Measurements from ENCODE around the gene SLC37A2. TPM values are rescaled to one million over a fixed set of nuclear protein-coding genes. Genes with fewer than 3 reads are reported as not detected.

SLC37A2 gene
- total RNA-seq, 1 experiment from 2014 or later = 0.23 TPM

- DNase-seq (ENCODE audit: low read depth, low spot score) (no peak), ATAC-seq (no peak)
- Histone ChIP-seq H3K36me3 (ENCODE audit: control insufficient read depth, insufficient read depth, low read length) (no peaks in the 10 kb centered on the region), H3K27ac (ENCODE audit: low read length) (no peak overlapping the region), H3K4me3 (ENCODE audit: low read depth in 2 of 2, low read length in 2 of 2) (no peak overlapping the region), H3K9me3 (ENCODE audit: control insufficient read depth, insufficient read depth, low read depth, low read length) (no peaks in the 10 kb centered on the region), H3K4me1 (ENCODE audit: control insufficient read depth, insufficient read depth, low read length) (no peaks in the 10 kb centered on the region), H3K27me3 (ENCODE audit: control insufficient read depth, insufficient read depth, low read length) (no peaks in the 10 kb centered on the region)
- no TSS peak for BruUV-seq (replicated peaks)
- in situ Hi-C loops (cut with HindIII; ENCODE audit: low pct_unique_long_range_greater_than_20kb, low sequenced_read_pairs) (no loop called here), intact Hi-C loops (cut with micrococcal nuclease; ENCODE audit: unreplicated experiment) (no loop called here)
- POLR2A ChIA-PET = no interaction called here
- CTCF ChIA-PET = no interaction called here
- TF ChIP-seq REST (IDR thresholded peaks at IDR 0.05; ENCODE audit: insufficient read depth in 1 of 2, low read depth in 2 of 2, low read length in 1 of 2) (no peak), TCF7L2 (IDR thresholded peaks at IDR 0.05; ENCODE audit: low read depth, low read length) (no peak), POLR2AphosphoS5 (IDR thresholded peaks at IDR 0.05; ENCODE audit: low read depth, low read length) (no peak), CTCF (IDR thresholded peaks at IDR 0.05) (no peak), SIN3A (IDR thresholded peaks at IDR 0.05; ENCODE audit: borderline replicate concordance, insufficient read depth, low read depth, low read length) (no peak)
These were observed 10.7 kb downstream of the SLC37A2 start for GRCh38 chr11:125073616-125074483.

GRCh38 chr11:125074511-125075241, 11.6 kb downstream of the SLC37A2 start:
- POLR2A ChIA-PET = no interaction called here

More at GRCh38 chr11:125074511-125075241, 11.6 kb downstream of the SLC37A2 start:
- Histone ChIP-seq H3K27me3 (ENCODE audit: control insufficient read depth, insufficient read depth, low read length) (no peaks in the 10 kb centered on the region), H3K36me3 (ENCODE audit: control insufficient read depth, insufficient read depth, low read length) (no peaks in the 10 kb centered on the region), H3K9me3 (ENCODE audit: control insufficient read depth, insufficient read depth, low read depth, low read length) (no peaks in the 10 kb centered on the region), H3K4me3 (ENCODE audit: low read depth in 2 of 2, low read length in 2 of 2) (no peak overlapping the region), H3K27ac (ENCODE audit: low read length) (no peak overlapping the region), H3K4me1 (ENCODE audit: control insufficient read depth, insufficient read depth, low read length) (no peaks in the 10 kb centered on the region)
- in situ Hi-C loops (cut with HindIII; ENCODE audit: low pct_unique_long_range_greater_than_20kb, low sequenced_read_pairs) (no loop called here), intact Hi-C loops (cut with micrococcal nuclease; ENCODE audit: unreplicated experiment) (no loop called here)
- TF ChIP-seq SIN3A (IDR thresholded peaks at IDR 0.05; ENCODE audit: borderline replicate concordance, insufficient read depth, low read depth, low read length) (no peak), TCF7L2 (IDR thresholded peaks at IDR 0.05; ENCODE audit: low read depth, low read length) (no peak), REST (IDR thresholded peaks at IDR 0.05; ENCODE audit: insufficient read depth in 1 of 2, low read depth in 2 of 2, low read length in 1 of 2) (no peak), POLR2AphosphoS5 (IDR thresholded peaks at IDR 0.05; ENCODE audit: low read depth, low read length) (no peak), CTCF (IDR thresholded peaks at IDR 0.05) (no peak)
- BruUV-seq (replicated peaks) = no TSS peak
- ATAC-seq = no peak
- CTCF ChIA-PET = no interaction called here
- DNase-seq (ENCODE audit: low read depth, low spot score) = no peak

Data from Panc1 (cell line).